ENCODE results near the gene PIGX. TPM values are rescaled to one million over a fixed set of nuclear protein-coding genes. Genes with fewer than 3 reads are reported as not detected.
A peak's percentile ranks its signal among the peaks of the same experiment; 100 is the strongest.
"Not testable (repeated sequence)": the region's sequence is repeated elsewhere in the genome, so short reads cannot be mapped to it uniquely, and the experiment has no call there.

The PIGX gene
- total RNA-seq, 3 donors from 2014 or later: 26.7 to 28.9 (median 27.9) TPM

- no peak for DNase-seq
- peaks cover 3% of the 10 kb centered on the region for H3K4me1 Mint-ChIP-seq (ENCODE audit: low read depth)
- no peaks in the 10 kb centered on the region for H3K36me3 Mint-ChIP-seq (ENCODE audit: insufficient read depth)
- ATAC-seq: no peak
- no peaks in the 10 kb centered on the region for H3K27me3 Mint-ChIP-seq (ENCODE audit: low read depth)
- H3K9me3 Mint-ChIP-seq: no peaks in the 10 kb centered on the region
- H3K4me3 Mint-ChIP-seq: no peak overlapping the region
Observed at GRCh38 chr3:196691386-196691785, 20.8 kb upstream of the PIGX start.

- ATAC-seq (peak in 1 of 2 donors; percentile 27), DNase-seq (peak; percentile 10)
- H3K36me3 Mint-ChIP-seq (ENCODE audit: insufficient read depth): no peaks in the 10 kb centered on the region
- peaks cover 3% of the 10 kb centered on the region for H3K4me1 Mint-ChIP-seq (ENCODE audit: low read depth)
- no peak overlapping the region for H3K4me3 Mint-ChIP-seq
- H3K27me3 Mint-ChIP-seq (ENCODE audit: low read depth): no peaks in the 10 kb centered on the region
- no peaks in the 10 kb centered on the region for H3K9me3 Mint-ChIP-seq
Observed at GRCh38 chr3:196694202-196694638, 18.0 kb upstream of the PIGX start.

- Mint-ChIP-seq H3K9me3 (no peaks in the 10 kb centered on the region), H3K27me3 (ENCODE audit: low read depth) (no peaks in the 10 kb centered on the region), H3K4me3 (peak overlapping the region; percentile 26), H3K36me3 (ENCODE audit: insufficient read depth) (no peaks in the 10 kb centered on the region), H3K4me1 (ENCODE audit: low read depth) (peaks cover 3% of the 10 kb centered on the region)
- ATAC-seq: peak; percentile 10 to 30
- DNase-seq: peak; percentile 8
Observed at GRCh38 chr3:196694941-196695848, 17.0 kb upstream of the PIGX start.

- no peaks in the 10 kb centered on the region for H3K9me3 Mint-ChIP-seq
- H3K27me3 Mint-ChIP-seq (ENCODE audit: low read depth): no peaks in the 10 kb centered on the region
- no peaks in the 10 kb centered on the region for H3K36me3 Mint-ChIP-seq (ENCODE audit: insufficient read depth)
- peaks cover 3% of the 10 kb centered on the region for H3K4me1 Mint-ChIP-seq (ENCODE audit: low read depth)
- peak overlapping the region; percentile 26 for H3K4me3 Mint-ChIP-seq
- peak; percentile 18 to 42 for ATAC-seq
- DNase-seq: no peak
Observed at GRCh38 chr3:196695849-196696226, 16.3 kb upstream of the PIGX start.

GRCh38 chr3:196697270-196697669 lies 14.9 kb upstream of the PIGX start:
- no peak for ATAC-seq
- Mint-ChIP-seq H3K4me3 (no peak overlapping the region), H3K4me1 (ENCODE audit: low read depth) (peaks cover 3% of the 10 kb centered on the region), H3K9me3 (no peaks in the 10 kb centered on the region), H3K36me3 (ENCODE audit: insufficient read depth) (no peaks in the 10 kb centered on the region), H3K27me3 (ENCODE audit: low read depth) (no peaks in the 10 kb centered on the region)
- DNase-seq: no peak

GRCh38 chr3:196699749-196700148 lies 12.4 kb upstream of the PIGX start:
- H3K4me3 Mint-ChIP-seq: no peak overlapping the region
- no peaks in the 10 kb centered on the region for H3K9me3 Mint-ChIP-seq
- H3K27me3 Mint-ChIP-seq (ENCODE audit: low read depth): no peaks in the 10 kb centered on the region
- DNase-seq: no peak
- peaks cover 3% of the 10 kb centered on the region for H3K4me1 Mint-ChIP-seq (ENCODE audit: low read depth)
- no peak for ATAC-seq
- H3K36me3 Mint-ChIP-seq (ENCODE audit: insufficient read depth): no peaks in the 10 kb centered on the region

GRCh38 chr3:196700801-196701200 lies 11.4 kb upstream of the PIGX start:
- no peaks in the 10 kb centered on the region for H3K9me3 Mint-ChIP-seq
- peaks cover 3% of the 10 kb centered on the region for H3K4me1 Mint-ChIP-seq (ENCODE audit: low read depth)

GRCh38 chr3:196706327-196706726 lies 5.8 kb upstream of the PIGX start:
- H3K4me3 Mint-ChIP-seq: no peak overlapping the region
- no peaks in the 10 kb centered on the region for H3K27me3 Mint-ChIP-seq (ENCODE audit: low read depth)
- no peak for ATAC-seq
- H3K4me1 Mint-ChIP-seq (ENCODE audit: low read depth): peaks cover 7% of the 10 kb centered on the region
- no peaks in the 10 kb centered on the region for H3K9me3 Mint-ChIP-seq
- peaks cover 8% of the 10 kb centered on the region for H3K36me3 Mint-ChIP-seq (ENCODE audit: insufficient read depth)
- no peak for DNase-seq

More at GRCh38 chr3:196700801-196701200, 11.4 kb upstream of the PIGX start:
- no peak for DNase-seq
- no peak for ATAC-seq
- no peaks in the 10 kb centered on the region for H3K36me3 Mint-ChIP-seq (ENCODE audit: insufficient read depth)
- no peaks in the 10 kb centered on the region for H3K27me3 Mint-ChIP-seq (ENCODE audit: low read depth)
- no peak overlapping the region for H3K4me3 Mint-ChIP-seq

- H3K27me3 Mint-ChIP-seq (ENCODE audit: low read depth): no peaks in the 10 kb centered on the region
- H3K4me1 Mint-ChIP-seq (ENCODE audit: low read depth): peaks cover 11% of the 10 kb centered on the region
- H3K4me3 Mint-ChIP-seq: no peak overlapping the region
Observed at GRCh38 chr3:196706731-196707130, 5.4 kb upstream of the PIGX start.

GRCh38 chr3:196707566-196707965 lies 4.6 kb upstream of the PIGX start:
- no peak for ATAC-seq
- peaks cover 8% of the 10 kb centered on the region for H3K36me3 Mint-ChIP-seq (ENCODE audit: insufficient read depth)
- peaks cover 12% of the 10 kb centered on the region for H3K4me1 Mint-ChIP-seq (ENCODE audit: low read depth)
- H3K27me3 Mint-ChIP-seq (ENCODE audit: low read depth): no peaks in the 10 kb centered on the region
- no peak overlapping the region for H3K4me3 Mint-ChIP-seq
- no peaks in the 10 kb centered on the region for H3K9me3 Mint-ChIP-seq
- DNase-seq: no peak

More at GRCh38 chr3:196706731-196707130, 5.4 kb upstream of the PIGX start:
- Mint-ChIP-seq H3K9me3 (no peaks in the 10 kb centered on the region), H3K36me3 (ENCODE audit: insufficient read depth) (peaks cover 8% of the 10 kb centered on the region)
- no peak for DNase-seq
- ATAC-seq: no peak

GRCh38 chr3:196708467-196708866 lies 3.7 kb upstream of the PIGX start:
- DNase-seq (no peak), ATAC-seq (no peak)
- Mint-ChIP-seq H3K36me3 (ENCODE audit: insufficient read depth) (peaks cover 8% of the 10 kb centered on the region), H3K9me3 (no peaks in the 10 kb centered on the region), H3K4me3 (no peak overlapping the region), H3K4me1 (ENCODE audit: low read depth) (peaks cover 18% of the 10 kb centered on the region), H3K27me3 (ENCODE audit: low read depth) (no peaks in the 10 kb centered on the region)

- H3K4me1 Mint-ChIP-seq (ENCODE audit: low read depth): peaks cover 24% of the 10 kb centered on the region
- DNase-seq: peak; percentile 64
- H3K4me3 Mint-ChIP-seq: peak overlapping the region; percentile 86
Observed at GRCh38 chr3:196712514-196713413, 587 bp downstream of the PIGX start.

GRCh38 chr3:196717162-196717561 lies 5.0 kb downstream of the PIGX start:
- Mint-ChIP-seq H3K36me3 (ENCODE audit: insufficient read depth) (peaks cover 18% of the 10 kb centered on the region), H3K4me1 (ENCODE audit: low read depth) (peaks cover 12% of the 10 kb centered on the region)
- DNase-seq; H3K9me3 Mint-ChIP-seq; ATAC-seq; H3K4me3 Mint-ChIP-seq; H3K27me3 Mint-ChIP-seq (ENCODE audit: low read depth): not testable (repeated sequence)

More at GRCh38 chr3:196712514-196713413, 587 bp downstream of the PIGX start:
- Mint-ChIP-seq H3K9me3 (no peaks in the 10 kb centered on the region), H3K36me3 (ENCODE audit: insufficient read depth) (peaks cover under 1% of the 10 kb centered on the region), H3K27me3 (ENCODE audit: low read depth) (no peaks in the 10 kb centered on the region)
- peak; percentile 59 to 64 for ATAC-seq

- peaks cover 27% of the 10 kb centered on the region for H3K36me3 Mint-ChIP-seq (ENCODE audit: insufficient read depth)
- no peaks in the 10 kb centered on the region for H3K4me1 Mint-ChIP-seq (ENCODE audit: low read depth)
- ATAC-seq (no peak), DNase-seq (no peak)
- H3K9me3 Mint-ChIP-seq: no peaks in the 10 kb centered on the region
- no peaks in the 10 kb centered on the region for H3K27me3 Mint-ChIP-seq (ENCODE audit: low read depth)
- H3K4me3 Mint-ChIP-seq: no peak overlapping the region
Observed at GRCh38 chr3:196721097-196721496, 8.9 kb downstream of the PIGX start.
